GM23248 (cell line): ENCODE measurements around the gene VPS13D.

ENCODE experiments used
- EZH2 ChIP-seq: fragments of 200-600 bp; sonication (generic); IDR thresholded peaks from 2 replicates; pipeline ENCODE4 v1.6.1; 2018; ENCODE audit warnings: antibody characterized with exemption, mild to moderate bottlenecking; ENCODE audit not compliant: insufficient read depth, poor library complexity, severe bottlenecking
- EZH2phosphoT487 ChIP-seq: fragments of 200-600 bp; sonication (generic); IDR thresholded peaks from 2 replicates; pipeline ENCODE4 v1.6.1; 2018; ENCODE audit warnings: antibody characterized with exemption, moderate library complexity, mild to moderate bottlenecking, low read depth; ENCODE audit not compliant: insufficient read depth

DNA sequence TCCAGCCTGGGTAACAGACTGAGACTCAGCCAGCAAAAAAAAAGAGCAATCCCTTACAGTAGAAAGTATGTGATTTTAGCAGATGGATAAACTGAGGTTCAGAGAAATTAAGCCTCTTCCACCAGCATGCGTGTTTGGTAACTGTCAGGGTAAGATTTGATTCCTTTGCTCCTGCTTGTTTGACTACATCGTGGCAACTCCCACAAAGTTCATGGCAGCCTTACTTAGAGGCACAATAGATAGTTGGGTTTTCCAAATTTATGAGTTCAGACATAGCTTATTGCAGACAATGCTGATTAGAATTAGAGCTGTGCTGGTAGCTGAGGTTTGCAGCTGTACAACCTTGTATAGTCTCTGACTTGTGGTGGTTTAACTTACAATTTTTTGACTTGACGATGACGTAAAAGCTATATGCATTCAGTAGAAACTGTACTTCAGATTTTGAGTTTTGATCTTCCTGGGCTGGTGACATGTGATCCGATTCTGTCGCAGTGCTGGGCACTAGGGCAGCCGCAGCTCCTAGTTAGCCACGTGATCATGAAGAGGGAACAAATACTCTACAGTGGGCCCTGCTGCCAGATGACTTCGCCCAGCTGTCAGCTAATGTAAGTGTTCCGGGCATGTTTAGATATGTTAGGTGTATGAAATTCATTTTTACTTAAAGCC, 220.4 kb downstream of the VPS13D start:
- TF ChIP-seq EZH2 = no peak
- TF ChIP-seq EZH2phosphoT487 = no peak
